Skeletal muscle satellite cell (primary cell): Measurements from ENCODE around the gene RSPH9.

Experiments
- H3K27me3 ChIP-seq: 2 replicates; pipeline ENCODE4 v1.7.0; 2013; ENCODE audit warnings: low read length; ENCODE audit not compliant: control insufficient read depth, insufficient read depth
- H3K36me3 ChIP-seq: 2 replicates; pipeline ENCODE4 v1.7.0; 2013; ENCODE audit warnings: mild to moderate bottlenecking, control low read depth, low read length; ENCODE audit not compliant: insufficient read depth
- H3K4me1 ChIP-seq: 2 replicates; pipeline ENCODE4 v1.7.0; 2013; ENCODE audit warnings: low read length; ENCODE audit not compliant: control insufficient read depth, insufficient read depth
- H3K4me2 ChIP-seq: 2 replicates; pipeline ENCODE4 v1.7.0; 2013; ENCODE audit warnings: mild to moderate bottlenecking, low read length
- H3K4me3 ChIP-seq: 2 replicates; pipeline ENCODE4 v1.7.0; 2013; ENCODE audit warnings: low read length
- H3K9ac ChIP-seq: 2 replicates; pipeline ENCODE4 v1.7.0; 2013; ENCODE audit warnings: mild to moderate bottlenecking, low read depth, low read length, moderate library complexity
- H3K9me3 ChIP-seq: replicated peaks from 2 replicates; pipeline ENCODE4 v1.7.0; 2013; ENCODE audit warnings: mild to moderate bottlenecking, control low read depth, low read length

RSPH9 gene

GRCh38 chr6:43621078-43621835 lies 23.6 kb upstream of the RSPH9 start:
- no peaks in the 10 kb centered on the region for H3K9me3 ChIP-seq
- H3K9ac ChIP-seq = no peak overlapping the region
- H3K36me3 ChIP-seq = peaks cover 75% of the 10 kb centered on the region
- H3K4me1 ChIP-seq = no peaks in the 10 kb centered on the region
- no peak overlapping the region for H3K4me3 ChIP-seq
- H3K4me2 ChIP-seq = no peak overlapping the region
- H3K27me3 ChIP-seq = no peaks in the 10 kb centered on the region

- no peak overlapping the region for H3K4me2 ChIP-seq
- no peaks in the 10 kb centered on the region for H3K9me3 ChIP-seq
- no peak overlapping the region for H3K4me3 ChIP-seq
- peaks cover 2% of the 10 kb centered on the region for H3K4me1 ChIP-seq
- no peaks in the 10 kb centered on the region for H3K27me3 ChIP-seq
- H3K9ac ChIP-seq = no peak overlapping the region
- peaks cover 71% of the 10 kb centered on the region for H3K36me3 ChIP-seq
Measured at GRCh38 chr6:43621836-43622180, 23.0 kb upstream of the RSPH9 start.

GRCh38 chr6:43622541-43622940 lies 22.3 kb upstream of the RSPH9 start:
- Histone ChIP-seq H3K9ac (no peak overlapping the region), H3K4me3 (no peak overlapping the region), H3K4me2 (no peak overlapping the region), H3K36me3 (peaks cover 71% of the 10 kb centered on the region), H3K27me3 (no peaks in the 10 kb centered on the region), H3K4me1 (peaks cover 9% of the 10 kb centered on the region), H3K9me3 (no peaks in the 10 kb centered on the region)

GRCh38 chr6:43623880-43624785 lies 20.7 kb upstream of the RSPH9 start:
- peaks cover 13% of the 10 kb centered on the region for H3K4me1 ChIP-seq
- no peak overlapping the region for H3K4me3 ChIP-seq
- no peaks in the 10 kb centered on the region for H3K9me3 ChIP-seq
- H3K9ac ChIP-seq = no peak overlapping the region
- peaks cover 71% of the 10 kb centered on the region for H3K36me3 ChIP-seq
- H3K27me3 ChIP-seq = no peaks in the 10 kb centered on the region
- no peak overlapping the region for H3K4me2 ChIP-seq

- Histone ChIP-seq H3K9ac (no peak overlapping the region), H3K4me2 (no peak overlapping the region), H3K4me3 (no peak overlapping the region), H3K36me3 (peaks cover 65% of the 10 kb centered on the region), H3K4me1 (peaks cover 13% of the 10 kb centered on the region), H3K9me3 (no peaks in the 10 kb centered on the region), H3K27me3 (no peaks in the 10 kb centered on the region)
Measured at GRCh38 chr6:43624786-43625288, 20.0 kb upstream of the RSPH9 start.

GRCh38 chr6:43625393-43625992 lies 19.3 kb upstream of the RSPH9 start:
- Histone ChIP-seq H3K9me3 (no peaks in the 10 kb centered on the region), H3K9ac (no peak overlapping the region), H3K36me3 (peaks cover 59% of the 10 kb centered on the region), H3K4me2 (no peak overlapping the region), H3K4me1 (peaks cover 18% of the 10 kb centered on the region), H3K27me3 (no peaks in the 10 kb centered on the region), H3K4me3 (no peak overlapping the region)

GRCh38 chr6:43627008-43627825 lies 17.6 kb upstream of the RSPH9 start:
- Histone ChIP-seq H3K36me3 (peaks cover 42% of the 10 kb centered on the region), H3K4me2 (peak overlapping the region; percentile 80), H3K9ac (peak overlapping the region; percentile 77), H3K27me3 (no peaks in the 10 kb centered on the region), H3K4me3 (peak overlapping the region; percentile 91), H3K4me1 (peaks cover 25% of the 10 kb centered on the region), H3K9me3 (no peaks in the 10 kb centered on the region)

GRCh38 chr6:43628393-43629103 lies 16.3 kb upstream of the RSPH9 start:
- Histone ChIP-seq H3K4me2 (peak overlapping the region; percentile 80), H3K9ac (peak overlapping the region; percentile 89), H3K4me3 (peak overlapping the region; percentile 91), H3K4me1 (peaks cover 25% of the 10 kb centered on the region), H3K27me3 (no peaks in the 10 kb centered on the region), H3K36me3 (peaks cover 29% of the 10 kb centered on the region), H3K9me3 (no peaks in the 10 kb centered on the region)

GRCh38 chr6:43629104-43629504 lies 15.7 kb upstream of the RSPH9 start, which contains the start of gene GTPBP2:
Gene GTPBP2 (minus strand): TSS chr6:43629264. CDS start chr6:43629162, 102 bp downstream.
- Histone ChIP-seq H3K9me3 (no peaks in the 10 kb centered on the region), H3K36me3 (peaks cover 24% of the 10 kb centered on the region), H3K4me2 (peak within 1 kb of the TSS; percentile 94), H3K4me3 (peak within 1 kb of the TSS; percentile 91), H3K4me1 (peaks cover 25% of the 10 kb centered on the region), H3K27me3 (no peaks in the 10 kb centered on the region), H3K9ac (peak within 1 kb of the TSS; percentile 89)

- peaks cover 25% of the 10 kb centered on the region for H3K4me1 ChIP-seq
- peak overlapping the region; percentile 74 for H3K4me3 ChIP-seq
- no peaks in the 10 kb centered on the region for H3K27me3 ChIP-seq
- peaks cover 18% of the 10 kb centered on the region for H3K36me3 ChIP-seq
- H3K9me3 ChIP-seq = no peaks in the 10 kb centered on the region
- peak overlapping the region; percentile 82 for H3K9ac ChIP-seq
- peak overlapping the region; percentile 94 for H3K4me2 ChIP-seq
Measured at GRCh38 chr6:43629505-43630300, 15.1 kb upstream of the RSPH9 start.
